ENCODE data around the gene LRRC4C. TPM values are rescaled to one million over a fixed set of nuclear protein-coding genes. Genes with fewer than 3 reads are reported as not detected.

LRRC4C gene
- total RNA-seq, 1 experiment from 2014 or later, result 0.13 TPM

DNA sequence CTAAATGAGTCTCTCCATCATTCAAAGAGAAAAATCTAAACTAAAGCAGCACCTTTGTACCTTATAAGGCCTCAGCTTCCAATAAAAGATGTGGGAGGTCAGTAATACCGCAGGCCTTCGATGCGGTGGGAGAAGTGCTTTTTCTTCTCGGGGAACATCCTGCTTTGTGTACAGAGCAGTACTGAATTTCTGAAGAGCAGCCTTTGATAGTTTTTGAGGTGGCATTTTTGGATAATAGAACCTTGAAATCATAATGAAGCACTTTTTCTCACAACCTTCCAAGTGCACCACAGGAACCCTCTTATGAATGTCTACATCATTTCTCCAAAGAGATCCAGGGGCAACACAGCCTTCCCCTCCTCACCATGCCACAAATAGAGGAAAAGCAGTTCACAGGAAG lies 39.6 kb downstream of the LRRC4C start:
- no peak overlapping the region for H3K4me2 ChIP-seq (ENCODE audit: insufficient read depth, insufficient read length, low read length)
- Mint-ChIP-seq H3K27ac (no peak overlapping the region; a peak in 1 of 7 replicates), H3K27me3 (ENCODE audit: low read depth) (no peaks in the 10 kb centered on the region), H3K4me1 (no peaks in the 10 kb centered on the region), H3K9me3 (no peaks in the 10 kb centered on the region), H3K4me3 (no peak overlapping the region), H3K36me3 (ENCODE audit: insufficient read depth in 1 of 3, low read depth in 3 of 3) (no peaks in the 10 kb centered on the region; a peak in 1 of 7 replicates)
- no peaks in the 10 kb centered on the region for H3K27me3 ChIP-seq (ENCODE audit: insufficient read depth, low read length)
- H2AK5ac ChIP-seq (ENCODE audit: insufficient read length, low read length), result no peak overlapping the region
- H4K91ac ChIP-seq (ENCODE audit: insufficient read length, low read depth, low read length), result no peak overlapping the region
- H2BK15ac ChIP-seq (ENCODE audit: low read depth, low read length), result no peak overlapping the region
- no peaks in the 10 kb centered on the region for H3K79me1 ChIP-seq (ENCODE audit: insufficient read depth, low read depth, low read length, poor library complexity, severe bottlenecking)
- H2BK20ac ChIP-seq (ENCODE audit: low read depth, low read length, poor library complexity, severe bottlenecking), result no peak overlapping the region
- no peak overlapping the region for H2BK120ac ChIP-seq (ENCODE audit: low read depth, low read length, poor library complexity, severe bottlenecking)
- TF ChIP-seq, protein P1, sequence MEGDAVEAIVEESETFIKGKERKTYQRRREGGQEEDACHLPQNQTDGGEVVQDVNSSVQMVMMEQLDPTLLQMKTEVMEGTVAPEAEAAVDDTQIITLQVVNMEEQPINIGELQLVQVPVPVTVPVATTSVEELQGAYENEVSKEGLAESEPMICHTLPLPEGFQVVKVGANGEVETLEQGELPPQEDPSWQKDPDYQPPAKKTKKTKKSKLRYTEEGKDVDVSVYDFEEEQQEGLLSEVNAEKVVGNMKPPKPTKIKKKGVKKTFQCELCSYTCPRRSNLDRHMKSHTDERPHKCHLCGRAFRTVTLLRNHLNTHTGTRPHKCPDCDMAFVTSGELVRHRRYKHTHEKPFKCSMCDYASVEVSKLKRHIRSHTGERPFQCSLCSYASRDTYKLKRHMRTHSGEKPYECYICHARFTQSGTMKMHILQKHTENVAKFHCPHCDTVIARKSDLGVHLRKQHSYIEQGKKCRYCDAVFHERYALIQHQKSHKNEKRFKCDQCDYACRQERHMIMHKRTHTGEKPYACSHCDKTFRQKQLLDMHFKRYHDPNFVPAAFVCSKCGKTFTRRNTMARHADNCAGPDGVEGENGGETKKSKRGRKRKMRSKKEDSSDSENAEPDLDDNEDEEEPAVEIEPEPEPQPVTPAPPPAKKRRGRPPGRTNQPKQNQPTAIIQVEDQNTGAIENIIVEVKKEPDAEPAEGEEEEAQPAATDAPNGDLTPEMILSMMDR (conservative IDR thresholded peaks at IDR 0.05), result no peak
- H2BK5ac ChIP-seq (ENCODE audit: insufficient read length, low read length), result no peak overlapping the region
- no peaks in the 10 kb centered on the region for H4K20me1 ChIP-seq (ENCODE audit: control insufficient read depth, insufficient read depth, insufficient read length)
- H3K18ac ChIP-seq (ENCODE audit: insufficient read length, low read depth, low read length), result no peak overlapping the region
- no peak for DNase-seq
- no peak overlapping the region for H2AFZ ChIP-seq (ENCODE audit: low read length)
- H3K9me3 ChIP-seq (ENCODE audit: control insufficient read depth, low read depth, low read length), result no peaks in the 10 kb centered on the region
- no CpG with 5 or more reads among the region's 4 CpGs for WGBS (ENCODE audit: extremely low coverage, insufficient read length, low lambda C conversion rate)
- H3K56ac ChIP-seq (ENCODE audit: insufficient read length, low read depth, low read length), result no peak overlapping the region
- H3K23me2 ChIP-seq (ENCODE audit: insufficient read length, low read depth, low read length, poor library complexity, severe bottlenecking), result no peaks in the 10 kb centered on the region
- H3K23ac ChIP-seq (ENCODE audit: insufficient read length, low read depth, low read length), result no peak overlapping the region
- H3K9ac ChIP-seq (ENCODE audit: extremely low read depth, insufficient read length, low read length), result no peak overlapping the region
- H4K8ac ChIP-seq (replicated peaks; ENCODE audit: insufficient read length, low read depth, low read length), result no peak overlapping the region
- H3K4ac ChIP-seq (ENCODE audit: low read depth, low read length), result no peak overlapping the region
- H2BK12ac ChIP-seq (ENCODE audit: insufficient read length, low read depth, low read length), result no peak overlapping the region
- H3K4me1 ChIP-seq (ENCODE audit: insufficient read depth, low read length), result no peaks in the 10 kb centered on the region
- H3K79me2 ChIP-seq (ENCODE audit: insufficient read depth, low read length), result no peaks in the 10 kb centered on the region
- H3K27ac ChIP-seq (ENCODE audit: insufficient read length, low read depth, low read length), result no peak overlapping the region
- H3T11ph ChIP-seq (ENCODE audit: low read length), result no peak overlapping the region
- H4K5ac ChIP-seq (ENCODE audit: insufficient read length, low read depth, low read length), result no peak overlapping the region
- no peak overlapping the region for H3K14ac ChIP-seq (ENCODE audit: insufficient read depth, low read length)

Data from H9 (cell line).